SJSA1 (cell line): ENCODE results near the gene DGLUCY. TPM values are rescaled to one million over a fixed set of nuclear protein-coding genes. Genes with fewer than 3 reads are reported as not detected.
"Not testable (repeated sequence)": the region's sequence is repeated elsewhere in the genome, so short reads cannot be mapped to it uniquely, and the experiment has no call there.

Experiments used
- DNase-seq, 2 experiments: peaks; one replicate each; pipeline ENCODE4 v3.0.0-alpha.2; 2015 to 2020; ENCODE audit warnings: low spot score in 2 of 2, low read depth in 1 of 2
- H3K27ac ChIP-seq: fragments of 250-450 bp; sonication (Bioruptor Pico); 2 replicates; pipeline ENCODE4 v1.5.1; 2020; ENCODE audit warnings: mild to moderate bottlenecking, moderate library complexity
- H3K27me3 ChIP-seq: fragments of 250-450 bp; sonication (Bioruptor Pico); replicated peaks from 2 replicates; pipeline ENCODE4 v1.5.1; 2020; ENCODE audit warnings: mild to moderate bottlenecking, moderate library complexity
- H3K36me3 ChIP-seq: fragments of 250-450 bp; sonication (Bioruptor Pico); 2 replicates; pipeline ENCODE4 v1.5.1; 2020; ENCODE audit warnings: mild to moderate bottlenecking
- H3K4me1 ChIP-seq: fragments of 250-450 bp; sonication (Bioruptor Pico); replicated peaks from 2 replicates; pipeline ENCODE4 v1.6.1; 2021; ENCODE audit warnings: mild to moderate bottlenecking
- H3K4me3 ChIP-seq: fragments of 250-450 bp; sonication (Bioruptor Pico); 2 replicates; pipeline ENCODE4 v1.5.1; 2020; ENCODE audit warnings: mild to moderate bottlenecking
- H3K9me3 ChIP-seq: fragments of 250-450 bp; sonication (Bioruptor Pico); replicated peaks from 2 replicates; pipeline ENCODE4 v1.5.1; 2020; ENCODE audit warnings: mild to moderate bottlenecking
- total RNA-seq: library from RNA; depleted of rRNA; stranded (reverse); fragments of >200 nt; shearing (Covaris generic); gene quantifications from 2 replicates; pipeline ENCODE4 v1.2.3, GENCODE V29; 2014

Gene DGLUCY
- total RNA-seq, 1 experiment from 2014 or later: 11.8 TPM

- no peak for DNase-seq
- H3K9me3 ChIP-seq: no peaks in the 10 kb centered on the region
- H3K27me3 ChIP-seq: peaks cover 4% of the 10 kb centered on the region
- H3K27ac ChIP-seq: no peak overlapping the region
- H3K36me3 ChIP-seq: no peaks in the 10 kb centered on the region
- peaks cover 5% of the 10 kb centered on the region for H3K4me1 ChIP-seq
- peak overlapping the region; percentile 37 for H3K4me3 ChIP-seq
Observed at GRCh38 chr14:91253795-91254323, 140.0 kb downstream of the DGLUCY start.

- Histone ChIP-seq H3K9me3 (no peaks in the 10 kb centered on the region), H3K27me3 (peaks cover 4% of the 10 kb centered on the region), H3K27ac (no peak overlapping the region), H3K4me1 (peaks cover 5% of the 10 kb centered on the region), H3K4me3 (no peak overlapping the region), H3K36me3 (no peaks in the 10 kb centered on the region)
- no peak for DNase-seq
Observed at GRCh38 chr14:91254461-91254860, 140.6 kb downstream of the DGLUCY start.

GRCh38 chr14:91255026-91255695 is 141.3 kb downstream of the DGLUCY start:
- Histone ChIP-seq H3K4me3 (no peak overlapping the region), H3K4me1 (peaks cover 5% of the 10 kb centered on the region), H3K36me3 (no peaks in the 10 kb centered on the region), H3K9me3 (no peaks in the 10 kb centered on the region), H3K27ac (no peak overlapping the region), H3K27me3 (peaks cover 4% of the 10 kb centered on the region)
- no peak for DNase-seq

GRCh38 chr14:91256661-91257060 is 142.8 kb downstream of the DGLUCY start:
- peaks cover 4% of the 10 kb centered on the region for H3K27me3 ChIP-seq
- no peaks in the 10 kb centered on the region for H3K9me3 ChIP-seq
- H3K4me3 ChIP-seq: no peak overlapping the region
- H3K36me3 ChIP-seq: no peaks in the 10 kb centered on the region
- H3K4me1 ChIP-seq: peaks cover 5% of the 10 kb centered on the region
- H3K27ac ChIP-seq: no peak overlapping the region
- DNase-seq: no peak

GRCh38 chr14:91257328-91258010 is 143.6 kb downstream of the DGLUCY start:
- no peak overlapping the region for H3K4me3 ChIP-seq
- no peaks in the 10 kb centered on the region for H3K9me3 ChIP-seq
- H3K4me1 ChIP-seq: peaks cover 5% of the 10 kb centered on the region
- H3K27ac ChIP-seq: no peak overlapping the region
- H3K36me3 ChIP-seq: no peaks in the 10 kb centered on the region
- H3K27me3 ChIP-seq: peaks cover 4% of the 10 kb centered on the region
- no peak for DNase-seq

- no peak for DNase-seq
- no peaks in the 10 kb centered on the region for H3K9me3 ChIP-seq
- no peak overlapping the region for H3K27ac ChIP-seq
- peaks cover under 1% of the 10 kb centered on the region for H3K4me1 ChIP-seq
- H3K4me3 ChIP-seq: no peak overlapping the region
- no peaks in the 10 kb centered on the region for H3K36me3 ChIP-seq
- peaks cover under 1% of the 10 kb centered on the region for H3K27me3 ChIP-seq
Observed at GRCh38 chr14:91258011-91258618, 144.2 kb downstream of the DGLUCY start.

- H3K27ac ChIP-seq: no peak overlapping the region
- H3K4me3 ChIP-seq: no peak overlapping the region
- no peaks in the 10 kb centered on the region for H3K36me3 ChIP-seq
- no peaks in the 10 kb centered on the region for H3K27me3 ChIP-seq
- H3K4me1 ChIP-seq: no peaks in the 10 kb centered on the region
- H3K9me3 ChIP-seq: no peaks in the 10 kb centered on the region
- no peak for DNase-seq
Observed at GRCh38 chr14:91258876-91259275, 145.0 kb downstream of the DGLUCY start.

- H3K9me3 ChIP-seq: no peaks in the 10 kb centered on the region
- H3K4me3 ChIP-seq: no peak overlapping the region
- H3K27ac ChIP-seq: no peak overlapping the region
- H3K4me1 ChIP-seq: no peaks in the 10 kb centered on the region
- no peaks in the 10 kb centered on the region for H3K36me3 ChIP-seq
- no peaks in the 10 kb centered on the region for H3K27me3 ChIP-seq
- no peak for DNase-seq
Observed at GRCh38 chr14:91261115-91261514, 147.2 kb downstream of the DGLUCY start.

- Histone ChIP-seq H3K4me1 (no peaks in the 10 kb centered on the region), H3K27ac (no peak overlapping the region), H3K27me3 (no peaks in the 10 kb centered on the region), H3K36me3 (no peaks in the 10 kb centered on the region), H3K4me3 (no peak overlapping the region), H3K9me3 (no peaks in the 10 kb centered on the region)
- DNase-seq: no peak
Observed at GRCh38 chr14:91261986-91262549, 148.2 kb downstream of the DGLUCY start.

GRCh38 chr14:91263329-91263728 is 149.5 kb downstream of the DGLUCY start:
- no peaks in the 10 kb centered on the region; the same call in 1 of the 2 replicates for H3K4me1 ChIP-seq
- H3K36me3 ChIP-seq: no peaks in the 10 kb centered on the region
- H3K9me3 ChIP-seq: no peaks in the 10 kb centered on the region
- H3K27ac ChIP-seq: no peak overlapping the region
- no peaks in the 10 kb centered on the region for H3K27me3 ChIP-seq
- DNase-seq: no peak
- H3K4me3 ChIP-seq: no peak overlapping the region

- Histone ChIP-seq H3K4me3 (no peak overlapping the region), H3K9me3 (no peaks in the 10 kb centered on the region), H3K27me3 (no peaks in the 10 kb centered on the region), H3K36me3 (no peaks in the 10 kb centered on the region), H3K27ac (no peak overlapping the region), H3K4me1 (peaks cover 11% of the 10 kb centered on the region)
- no peak for DNase-seq
Observed at GRCh38 chr14:91264151-91265150, 150.6 kb downstream of the DGLUCY start.

- peaks cover 20% of the 10 kb centered on the region for H3K4me1 ChIP-seq
- no peak overlapping the region for H3K4me3 ChIP-seq
- DNase-seq: no peak
- H3K36me3 ChIP-seq: no peaks in the 10 kb centered on the region
- H3K9me3 ChIP-seq: no peaks in the 10 kb centered on the region
- H3K27me3 ChIP-seq: no peaks in the 10 kb centered on the region
- H3K27ac ChIP-seq: no peak overlapping the region
Observed at GRCh38 chr14:91265404-91265803, 151.5 kb downstream of the DGLUCY start.

GRCh38 chr14:91266276-91266675 is 152.4 kb downstream of the DGLUCY start:
- H3K4me1 ChIP-seq: peaks cover 21% of the 10 kb centered on the region
- not testable (repeated sequence) for DNase-seq, H3K9me3 ChIP-seq, H3K27me3 ChIP-seq, H3K27ac ChIP-seq, H3K36me3 ChIP-seq, H3K4me3 ChIP-seq
